Epidermal melanocyte (primary cell): ENCODE measurements around the gene S100PBP.
"Not testable (repeated sequence)": the region's sequence is repeated elsewhere in the genome, so short reads cannot be mapped to it uniquely, and the experiment has no call there.

Source experiments
- DNase-seq: peaks from one replicate; pipeline ENCODE4 v3.0.0; 2011; ENCODE audit warnings: low spot score; ENCODE audit not compliant: insufficient read length

Gene S100PBP

GRCh38 chr1:32899586-32900296, 82.3 kb downstream of the S100PBP start:
- no peak for DNase-seq

GRCh38 chr1:32900371-32900955, 83.0 kb downstream of the S100PBP start:
- no peak for DNase-seq

DNA sequence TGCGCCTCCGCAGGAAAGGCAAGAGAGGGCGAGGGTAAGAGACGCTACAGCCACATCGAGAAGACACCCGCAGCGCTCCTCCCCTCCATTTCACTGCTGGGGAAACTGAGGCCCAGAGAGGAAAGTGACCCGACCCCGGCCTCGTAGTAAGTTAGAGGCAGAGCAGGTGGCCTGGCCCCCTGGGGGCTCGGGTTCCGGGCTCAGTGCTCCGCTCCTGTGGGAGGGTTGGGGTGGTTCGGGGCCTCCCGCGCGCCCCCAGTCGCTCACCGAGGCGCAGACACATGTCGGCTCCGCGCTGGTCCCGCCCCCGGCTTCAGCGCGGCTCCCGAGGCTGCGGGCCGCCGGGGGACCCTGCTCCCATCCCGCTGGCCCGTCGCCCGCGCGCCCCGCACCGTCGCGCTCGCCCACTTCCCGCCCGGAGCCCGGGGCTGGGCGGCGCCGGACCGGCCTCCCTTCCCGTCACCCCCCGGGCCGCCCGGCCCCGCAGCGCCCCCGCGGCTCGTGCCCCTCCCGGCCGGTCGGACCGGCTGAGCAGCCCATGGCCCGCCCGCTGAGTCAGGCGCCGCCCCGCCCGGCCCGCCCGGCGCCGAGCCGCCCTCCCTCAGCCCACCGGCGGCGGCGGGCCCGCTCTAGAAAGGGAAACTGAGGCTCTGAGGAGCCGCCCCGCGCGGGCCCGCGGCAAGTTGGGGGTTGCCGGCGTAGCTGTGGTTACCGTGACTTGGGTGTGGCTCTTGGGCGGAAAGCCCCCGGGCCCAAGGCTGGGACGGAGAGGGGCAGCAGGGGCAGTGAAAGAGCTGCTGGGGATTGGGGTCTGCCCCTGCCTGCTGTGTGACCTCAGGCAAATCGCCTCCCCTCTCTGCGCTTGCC, 83.7 kb downstream of the S100PBP start, which contains the start of gene TMEM54:
TSS of gene TMEM54 (minus strand) at position 434 of the 867 bp plus-strand sequence. CDS start at position 283, 151 bp downstream.
- no peak for DNase-seq

DNA sequence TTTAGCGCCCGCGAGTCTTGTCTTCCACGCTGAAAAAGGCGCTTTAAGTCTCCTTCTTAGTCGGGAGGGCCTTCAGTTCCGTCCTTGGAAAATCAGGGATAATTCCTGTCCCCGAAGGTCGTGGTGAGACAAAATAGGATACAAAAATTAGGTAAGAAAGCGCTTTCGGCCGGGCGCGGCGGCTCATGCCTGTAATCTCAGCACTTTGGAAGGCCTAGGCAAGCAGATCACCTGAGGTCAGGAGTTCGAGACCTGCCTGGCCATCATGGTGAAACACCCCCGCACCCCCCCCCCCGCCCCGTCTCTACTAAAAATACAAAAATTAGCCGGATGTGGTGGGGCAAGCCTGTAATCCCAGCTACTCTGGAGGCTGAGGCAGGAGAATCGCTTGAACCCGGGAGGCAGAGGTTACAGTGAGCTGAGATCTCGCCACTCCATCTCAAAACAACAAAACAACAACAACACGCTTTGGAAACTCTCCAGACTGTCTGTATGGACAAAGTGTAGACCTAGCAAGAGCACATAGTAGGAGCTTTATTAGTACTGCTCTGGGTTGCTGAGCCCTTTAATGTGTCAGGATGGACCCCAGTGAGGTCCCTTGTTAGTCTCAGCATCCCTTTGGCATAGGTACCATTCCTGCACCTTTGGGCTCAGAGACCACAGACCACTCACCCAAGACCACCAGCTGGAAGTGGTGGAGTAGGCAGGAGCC, 84.5 kb downstream of the S100PBP start:
- DNase-seq = no peak

- DNase-seq = no peak
Measured at GRCh38 chr1:32902535-32902920, 85.1 kb downstream of the S100PBP start.

DNA sequence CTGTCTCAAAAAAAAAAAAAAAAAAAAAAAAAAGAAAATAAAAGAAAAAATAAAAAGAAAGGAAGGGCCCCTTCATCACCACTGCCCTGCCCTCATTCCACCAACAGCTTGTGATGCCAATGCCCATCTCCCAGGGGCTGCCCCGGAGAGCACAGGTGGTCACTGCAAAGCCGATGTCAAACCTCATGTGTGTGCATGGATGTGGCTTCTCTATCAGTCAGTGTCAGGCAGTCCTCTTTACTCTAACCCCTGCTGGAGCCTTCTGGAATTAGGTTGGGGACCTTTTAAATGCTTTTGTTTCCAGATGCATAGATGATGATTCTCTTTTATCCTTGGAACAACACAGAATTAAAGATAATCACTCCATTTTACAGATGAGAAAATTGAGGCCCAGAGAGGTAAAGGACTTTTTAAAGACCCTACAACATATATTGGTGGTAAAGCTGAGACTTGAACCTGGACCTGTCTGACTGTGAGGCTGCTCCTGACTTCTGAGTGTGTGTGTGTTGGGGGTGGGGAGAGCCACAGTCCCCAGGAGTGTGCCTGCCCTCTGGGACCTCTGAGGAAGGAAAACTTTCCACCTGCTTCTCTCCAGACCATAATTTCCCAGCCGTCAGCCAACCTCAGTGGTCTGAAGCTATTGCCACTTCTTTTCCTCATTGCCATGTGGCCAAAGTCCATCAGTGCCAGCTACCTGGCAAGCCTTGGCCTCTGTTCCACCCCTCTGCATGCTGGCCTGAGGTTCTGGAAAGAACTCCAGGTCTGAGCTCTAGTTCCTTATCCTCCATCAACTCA, 86.7 kb downstream of the S100PBP start:
- DNase-seq = no peak

- no peak for DNase-seq
Measured at GRCh38 chr1:32904797-32905196, 87.3 kb downstream of the S100PBP start.

DNA sequence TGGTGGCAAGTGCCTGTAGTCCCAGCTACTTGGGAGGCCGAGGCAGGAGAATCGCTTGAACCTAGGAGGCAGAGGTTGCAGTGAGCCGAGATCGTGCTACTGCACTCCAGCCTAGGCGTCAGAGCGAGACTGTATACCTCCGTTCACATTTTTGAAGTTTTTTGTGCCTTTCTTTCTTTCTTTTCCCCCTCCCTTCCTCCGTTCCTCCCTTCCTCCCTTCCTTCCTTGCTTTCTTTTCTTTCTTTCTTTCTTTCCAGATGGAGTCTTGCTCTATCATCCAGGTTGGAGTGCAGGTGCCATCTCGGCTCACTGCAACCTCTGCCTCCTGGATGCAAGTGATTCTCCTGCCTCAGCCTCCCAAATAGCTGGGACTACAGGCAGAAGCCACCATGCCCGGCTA, 88.1 kb downstream of the S100PBP start:
- DNase-seq = not testable (repeated sequence)

DNA sequence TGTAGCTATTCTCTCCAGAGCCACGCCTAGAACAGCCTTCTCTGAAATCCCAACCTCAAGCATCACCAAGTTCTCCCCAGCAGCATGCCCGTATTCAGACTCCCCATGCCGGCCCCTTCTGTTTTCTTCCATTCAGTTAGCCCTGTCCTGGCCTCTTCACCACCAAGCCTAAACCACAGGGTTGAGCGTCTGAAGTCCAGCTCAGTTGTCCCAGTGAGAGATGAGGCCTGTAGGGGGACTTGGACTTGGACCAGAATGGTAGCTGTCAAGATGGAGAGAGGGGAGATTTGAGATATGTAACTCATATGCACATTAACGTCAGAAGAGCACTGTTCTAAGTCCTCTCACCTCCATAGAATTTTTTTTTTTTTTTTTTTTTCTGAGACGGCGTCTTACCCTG, 89.2 kb downstream of the S100PBP start:
- no peak for DNase-seq

DNA sequence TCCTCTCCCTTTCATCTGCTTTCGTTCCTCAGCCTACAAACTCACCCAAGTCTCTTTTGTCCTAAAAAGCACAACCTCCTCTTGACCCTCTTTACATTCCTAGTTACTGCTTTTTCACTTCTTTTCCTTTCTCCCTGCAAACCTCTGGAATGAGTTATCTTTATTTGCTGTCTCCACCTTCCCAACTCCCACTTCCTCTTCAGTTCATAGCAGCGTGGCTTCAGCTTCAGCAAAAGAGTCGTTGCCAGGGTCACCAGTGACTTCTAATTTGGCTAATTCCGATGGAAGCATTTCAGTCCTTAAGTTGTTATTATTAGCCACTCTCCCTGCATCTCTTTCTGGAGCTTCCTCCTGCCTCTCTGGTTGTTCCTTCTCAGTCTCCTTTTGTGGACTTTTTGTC, 90.0 kb downstream of the S100PBP start:
- no peak for DNase-seq
